NCI-H1105 (cell line): Measurements from ENCODE around the gene LHX1.

Experiments
- DNase-seq: peaks from one replicate; lab custom pipeline; 2025; lab: John Stamatoyannopoulos, UW

Gene LHX1

DNA sequence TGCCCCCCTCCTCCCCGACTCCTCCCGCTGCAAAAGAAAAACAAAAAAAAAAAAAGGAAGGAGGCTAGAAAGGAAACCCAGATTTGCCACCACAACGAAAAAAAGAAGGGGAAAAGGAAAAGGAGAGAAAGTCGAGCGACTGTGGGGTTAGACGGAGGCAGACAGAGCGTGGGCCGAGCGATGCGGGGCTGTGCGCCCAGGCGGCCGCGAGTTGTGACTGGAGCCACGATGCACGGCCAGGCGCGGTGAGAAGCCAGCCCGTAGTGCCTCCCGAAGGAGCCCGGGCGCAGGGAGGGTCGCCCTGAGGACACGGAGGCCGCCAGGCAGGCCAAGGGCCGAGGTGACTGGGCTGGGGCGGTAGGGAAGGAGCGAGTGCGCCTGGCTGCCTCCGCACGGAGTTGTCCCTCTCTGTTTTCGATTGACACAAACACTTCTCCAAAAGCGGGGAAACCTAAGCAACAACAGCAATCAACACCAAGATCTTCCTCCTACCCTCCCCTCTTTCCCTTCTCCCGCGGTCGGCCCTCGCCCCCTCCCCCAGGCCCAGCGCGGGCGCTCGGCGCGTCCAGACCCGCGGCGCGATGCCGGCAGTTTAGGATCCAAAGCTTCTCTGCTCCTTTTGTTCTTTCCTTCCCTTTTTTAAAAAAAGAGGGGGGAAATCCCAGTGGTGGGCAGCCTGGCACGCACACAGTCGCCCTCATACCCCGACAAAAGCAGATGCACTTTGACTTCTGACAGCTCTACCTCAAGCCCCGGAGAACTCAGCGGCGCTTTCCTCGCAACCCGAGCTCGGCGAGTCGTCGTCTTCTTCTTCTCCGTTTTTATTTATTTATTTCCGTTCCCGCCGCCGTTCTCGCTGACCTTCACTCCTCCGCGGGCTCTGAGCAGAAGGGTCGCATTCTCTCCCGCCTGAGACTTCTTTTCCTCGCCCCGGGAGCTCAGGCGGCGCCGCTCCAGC is at the start of gene LHX1:
Gene LHX1 (plus strand): TSS at position 475 of the 958 bp plus-strand sequence. CDS start 723 bp downstream, outside the sequence.
- DNase-seq: no peak

DNA sequence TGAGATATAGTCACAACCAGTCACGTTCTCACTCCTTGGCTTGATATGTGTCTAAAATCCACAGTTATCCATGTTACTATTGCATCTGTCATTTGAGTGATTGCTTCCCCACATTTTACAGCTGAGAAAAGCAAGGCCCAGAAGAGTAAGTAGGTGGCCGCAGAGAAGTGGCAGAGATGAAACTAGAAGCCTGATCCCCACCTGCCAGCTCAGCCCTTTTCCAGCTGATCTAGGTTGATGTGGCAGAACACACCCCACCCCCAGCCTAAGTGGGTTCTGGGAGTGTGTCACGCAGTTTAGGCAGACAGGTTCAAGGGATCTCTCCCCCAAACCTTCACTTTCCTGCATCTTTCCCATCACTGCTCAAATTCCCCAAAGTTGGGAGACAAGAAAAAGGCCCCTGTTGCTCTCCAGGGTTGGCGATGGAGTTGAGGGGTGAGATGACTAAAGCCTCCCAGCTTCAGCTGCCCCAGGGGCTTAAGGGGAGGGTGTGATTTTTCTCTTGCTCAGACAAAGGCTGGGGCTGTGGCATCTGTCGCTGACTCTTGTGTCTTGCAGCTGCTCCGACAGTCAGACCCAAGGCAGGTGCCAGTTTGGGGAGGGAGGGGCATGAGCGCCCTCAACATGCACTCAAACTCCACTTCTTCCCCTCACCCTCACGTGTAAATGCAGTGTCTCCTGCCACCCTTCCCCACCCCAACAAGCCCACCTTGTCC is 48.9 kb upstream of the LHX1 start:
- peak; percentile 75 for DNase-seq

DNA sequence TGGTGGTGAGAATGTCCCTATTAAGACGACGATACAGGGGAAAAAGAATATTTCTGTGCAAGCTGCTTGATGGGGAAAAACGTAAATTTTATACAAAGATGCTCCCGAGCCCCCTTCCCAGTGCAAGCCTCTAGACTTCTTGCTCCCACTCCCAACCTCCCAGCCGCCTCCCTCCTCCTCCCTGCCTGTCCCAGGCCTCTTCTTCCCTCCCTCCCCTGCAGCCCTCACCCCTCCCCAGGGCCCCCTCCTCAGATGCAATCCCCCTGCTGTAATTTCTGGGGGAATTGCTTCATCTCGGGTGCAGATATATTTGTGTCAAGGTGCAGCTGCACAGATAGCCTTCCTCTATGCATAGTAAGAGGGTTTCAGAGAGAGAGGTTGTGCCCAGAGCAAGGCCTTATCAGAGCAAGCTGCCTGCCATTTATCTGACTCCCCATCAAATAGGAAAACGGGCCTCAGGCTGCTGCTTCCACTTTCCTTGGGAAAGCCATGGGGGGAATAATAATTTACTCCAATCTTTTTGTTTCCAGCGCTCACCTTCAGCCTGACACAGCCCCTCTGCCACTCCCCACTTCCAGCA is 47.4 kb upstream of the LHX1 start:
- no peak for DNase-seq

DNA sequence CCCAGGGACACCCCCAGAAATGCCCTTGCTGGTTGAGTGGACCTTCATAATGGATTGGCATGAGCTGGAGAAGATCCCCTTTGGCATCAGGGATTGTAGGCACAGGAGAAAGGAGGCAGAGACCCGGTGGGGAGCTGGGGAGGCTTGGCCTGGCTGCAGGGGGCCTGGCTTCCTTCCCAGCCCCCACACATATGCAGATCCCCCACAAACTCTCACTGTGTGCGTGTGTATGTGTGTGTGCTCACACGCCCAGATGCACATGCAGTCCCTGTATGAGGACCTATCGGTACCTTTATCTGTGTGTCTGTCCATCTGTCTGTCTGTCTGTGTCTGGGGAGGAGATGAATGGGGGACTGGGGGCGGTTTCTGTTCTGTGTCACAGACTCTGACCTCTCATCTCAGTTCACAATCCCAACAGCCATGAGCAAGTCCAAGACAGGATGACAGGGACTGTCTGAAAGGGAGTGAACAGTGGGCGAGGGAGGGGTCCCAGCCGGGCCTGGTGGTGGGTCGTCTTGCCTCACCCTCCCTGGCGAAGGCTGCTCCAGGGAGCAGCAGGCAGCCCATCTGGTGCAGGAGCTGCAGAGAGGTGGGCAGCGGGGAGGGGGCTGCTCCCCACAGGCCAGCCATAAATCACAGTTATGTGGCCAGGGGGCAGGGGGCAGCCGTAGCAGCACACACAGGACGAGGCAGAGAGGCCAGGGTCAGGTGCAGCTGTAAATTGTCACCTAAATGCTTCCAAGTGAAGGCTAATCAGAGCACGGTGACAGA is 46.7 kb upstream of the LHX1 start:
- DNase-seq: no peak

DNA sequence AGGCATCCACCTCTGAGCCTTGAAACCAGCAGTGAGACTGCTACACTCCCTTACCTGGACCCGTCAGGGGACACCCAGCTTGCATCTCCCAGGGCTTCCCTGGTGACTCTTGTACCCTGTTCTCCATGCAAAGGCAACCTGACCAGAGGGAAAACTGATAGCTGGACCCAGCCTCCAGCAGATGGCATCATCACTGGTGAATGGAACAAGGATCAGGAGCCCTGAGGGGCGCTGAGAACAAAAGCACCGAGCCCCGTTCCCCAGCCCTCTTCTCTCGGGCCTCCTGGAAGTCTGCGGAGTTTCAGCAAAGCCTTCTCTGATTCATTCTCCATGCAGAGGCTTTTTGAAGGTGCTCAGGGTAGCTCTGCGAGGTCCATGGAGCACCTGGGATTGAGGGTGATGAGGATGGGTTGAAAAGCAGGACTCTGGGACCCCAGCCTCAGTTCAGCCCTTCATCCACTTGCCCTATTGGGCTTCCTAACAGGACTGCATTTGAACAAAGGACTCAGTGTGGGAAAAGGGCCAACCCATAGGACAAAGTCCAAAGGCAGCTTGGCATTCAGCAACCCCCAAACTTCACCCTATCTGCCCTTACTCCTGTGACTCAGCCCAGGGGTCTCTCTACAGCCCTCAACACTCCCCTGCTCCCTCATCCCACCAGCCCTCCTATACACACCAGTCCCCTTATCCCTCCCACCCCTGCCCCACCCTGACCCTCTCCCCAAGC is 45.0 kb upstream of the LHX1 start:
- DNase-seq: no peak

DNA sequence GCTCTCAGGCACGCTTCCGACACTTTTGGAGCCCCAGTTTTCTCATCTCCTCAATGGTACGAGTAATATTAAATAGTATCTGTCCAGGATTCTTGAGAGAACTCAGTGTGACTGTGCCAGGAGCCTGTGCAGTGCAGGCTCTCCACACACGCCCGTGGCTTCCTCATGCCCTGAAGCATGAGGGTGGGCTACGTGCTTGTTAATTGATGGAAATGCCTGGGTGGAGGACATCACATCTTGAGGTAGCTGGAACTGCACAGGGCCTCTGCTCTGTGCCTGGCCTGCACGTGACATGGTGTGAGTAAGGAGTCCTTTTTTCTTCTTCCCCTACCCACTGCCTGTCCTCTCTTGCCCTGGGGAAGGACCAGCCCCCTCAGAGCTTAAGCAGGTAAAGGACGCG is 43.1 kb upstream of the LHX1 start:
- DNase-seq: no peak

DNA sequence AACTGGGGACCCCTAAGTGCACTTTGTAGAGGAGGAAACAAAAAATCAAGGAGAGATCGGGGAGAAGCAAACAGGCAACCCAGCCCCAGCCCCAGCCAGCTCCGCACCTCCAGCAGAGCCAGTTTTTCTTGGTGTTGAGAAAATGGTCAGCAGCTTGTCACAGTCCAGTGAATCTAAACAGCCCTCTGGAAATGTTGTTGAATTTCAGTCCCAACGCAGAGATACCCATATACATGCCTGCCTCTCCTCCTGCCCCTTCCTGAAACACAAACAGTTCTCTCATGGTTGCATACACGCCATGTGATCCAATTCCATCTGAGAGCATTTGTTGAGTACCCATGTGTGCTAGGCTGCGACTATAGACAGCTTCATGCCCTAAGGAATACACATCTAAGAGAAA is 42.4 kb upstream of the LHX1 start:
- DNase-seq: no peak

DNA sequence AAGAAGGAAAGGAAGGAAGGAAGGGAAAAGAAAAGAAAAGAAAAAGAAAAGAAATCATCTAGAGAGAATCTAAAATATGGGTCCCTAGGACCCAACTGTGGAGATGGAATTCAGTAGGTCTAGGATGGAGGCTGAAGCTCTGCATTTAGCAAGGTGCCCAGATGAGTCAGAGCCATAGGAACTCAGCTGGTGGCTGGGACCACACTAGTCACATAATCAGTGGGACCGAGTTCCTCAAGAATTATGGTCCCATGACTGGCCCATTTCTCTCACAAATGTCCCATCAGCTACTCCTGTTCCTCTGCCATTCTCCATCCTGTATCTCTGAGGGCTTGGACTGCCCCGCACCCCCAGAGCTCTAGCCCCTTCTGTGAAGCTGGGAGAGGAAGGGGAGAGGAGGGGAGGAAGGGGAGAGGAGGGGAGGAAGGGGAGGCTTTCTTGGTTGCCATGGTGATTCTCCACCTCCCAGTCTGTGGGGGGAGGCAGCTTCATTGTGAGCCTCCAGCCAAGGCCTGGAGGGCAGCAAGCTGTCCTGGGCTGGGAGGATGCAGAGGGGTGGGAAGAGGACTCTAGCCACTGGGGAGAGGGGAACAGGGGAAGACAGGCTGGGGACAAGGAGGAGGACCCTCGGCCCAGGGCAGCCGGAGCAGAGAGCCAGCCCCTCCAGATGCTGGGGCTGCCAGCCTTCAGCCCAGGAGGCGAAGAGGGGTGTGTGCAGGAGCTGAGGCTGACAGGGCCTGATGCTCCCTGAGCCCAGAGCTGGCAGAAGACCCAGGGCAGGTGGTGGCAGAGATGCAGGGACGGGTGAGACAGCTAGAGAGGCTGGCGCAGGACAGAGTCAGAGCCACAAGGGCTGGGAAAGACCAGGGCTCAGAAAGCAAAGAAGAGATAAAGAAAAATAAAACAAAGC is 37.8 kb upstream of the LHX1 start:
- DNase-seq: no peak

DNA sequence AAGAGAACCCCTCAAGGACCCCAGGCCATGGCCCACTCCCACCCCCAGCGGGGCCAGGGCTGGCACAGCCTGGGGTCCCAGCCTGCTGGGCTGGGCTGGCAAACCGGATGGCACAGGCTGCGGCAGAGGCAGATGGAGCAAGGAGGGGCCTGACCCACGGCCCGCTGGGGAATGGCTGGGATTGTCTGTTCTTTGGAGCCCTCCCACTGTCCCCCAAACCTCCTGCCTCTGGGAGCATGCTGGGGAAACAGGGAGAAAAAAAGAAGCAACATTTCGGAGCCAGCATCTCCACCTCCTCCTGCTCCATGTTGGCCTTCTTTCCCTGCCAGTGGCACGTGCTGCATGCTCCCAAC is 37.1 kb upstream of the LHX1 start:
- DNase-seq: no peak

DNA sequence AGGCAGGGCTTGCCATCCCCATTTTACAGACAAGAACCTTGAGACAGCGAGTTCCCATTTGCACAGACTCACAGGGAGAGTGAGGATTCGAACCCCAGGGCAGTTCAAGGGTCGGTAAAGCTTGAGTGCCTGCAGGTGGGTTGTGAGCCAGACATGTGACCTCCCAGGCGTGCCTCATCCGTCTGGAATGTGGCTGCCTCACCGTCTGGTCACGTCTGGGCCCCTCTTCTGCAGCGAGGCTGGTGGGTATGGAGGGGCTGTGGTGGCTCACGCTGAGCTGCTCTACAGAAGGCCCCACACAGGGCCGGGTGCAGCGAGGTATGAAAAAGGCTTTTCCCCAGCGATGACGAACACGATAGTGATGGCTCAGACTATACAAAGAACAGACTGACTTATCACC is 35.8 kb upstream of the LHX1 start:
- DNase-seq: no peak

DNA sequence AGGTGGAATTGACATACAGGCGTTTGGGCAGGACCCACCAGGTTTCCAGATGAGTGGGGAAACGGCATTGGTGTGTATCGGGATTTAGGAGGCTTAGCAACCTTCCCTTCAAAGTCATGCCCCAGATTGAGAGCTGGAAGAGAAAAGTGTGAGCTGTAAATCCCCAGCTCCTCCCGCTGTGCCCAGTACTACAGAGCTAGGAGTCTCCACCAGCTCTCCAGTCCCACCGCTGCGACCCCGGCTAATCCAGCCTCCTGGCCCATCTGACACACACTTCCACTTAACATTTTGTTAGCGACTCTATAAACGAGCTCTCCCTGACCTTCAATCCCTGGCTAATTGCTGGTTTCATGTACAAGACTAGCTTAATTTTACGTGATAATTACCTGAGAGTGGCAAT is 29.9 kb upstream of the LHX1 start:
- peak; percentile 2 for DNase-seq

DNA sequence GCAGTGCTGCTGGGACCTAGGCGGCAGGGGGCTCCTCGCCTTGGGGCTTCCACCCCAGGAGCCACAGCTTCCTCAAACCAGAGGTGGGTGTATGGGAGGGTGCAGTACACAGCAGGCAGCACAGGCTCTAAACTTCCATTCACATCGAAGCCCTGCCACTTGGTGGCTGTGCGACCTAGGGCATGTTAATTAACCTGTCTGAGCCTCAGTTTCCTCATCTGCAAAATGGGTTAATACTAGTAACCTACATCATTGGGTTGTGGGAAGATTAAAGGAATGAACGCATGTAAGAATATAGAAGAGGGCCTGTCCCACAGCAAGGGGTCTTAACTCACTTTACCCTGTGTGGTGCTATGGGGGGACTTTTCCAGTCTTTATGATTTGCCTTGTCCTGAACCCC is 26.8 kb upstream of the LHX1 start:
- no peak for DNase-seq

DNA sequence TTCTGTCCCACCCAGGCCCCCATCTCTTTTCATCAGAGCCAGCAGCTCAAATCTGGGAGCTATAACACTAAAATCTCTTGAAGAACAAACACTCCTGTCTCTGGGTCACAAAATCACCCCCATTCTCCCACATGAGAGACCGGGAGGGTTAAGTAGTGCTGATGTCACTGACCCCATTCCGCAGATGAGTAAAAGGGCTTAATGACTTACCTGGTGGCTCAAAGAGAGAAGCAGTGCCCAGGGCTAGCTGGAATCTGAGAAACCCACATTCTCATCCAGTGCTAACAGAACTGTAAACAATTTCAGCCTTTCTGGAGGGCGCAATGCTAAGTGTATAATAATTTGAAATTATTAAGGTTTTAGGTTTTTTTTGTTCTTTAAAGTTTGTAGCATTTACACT is 26.3 kb upstream of the LHX1 start:
- DNase-seq: no peak

DNA sequence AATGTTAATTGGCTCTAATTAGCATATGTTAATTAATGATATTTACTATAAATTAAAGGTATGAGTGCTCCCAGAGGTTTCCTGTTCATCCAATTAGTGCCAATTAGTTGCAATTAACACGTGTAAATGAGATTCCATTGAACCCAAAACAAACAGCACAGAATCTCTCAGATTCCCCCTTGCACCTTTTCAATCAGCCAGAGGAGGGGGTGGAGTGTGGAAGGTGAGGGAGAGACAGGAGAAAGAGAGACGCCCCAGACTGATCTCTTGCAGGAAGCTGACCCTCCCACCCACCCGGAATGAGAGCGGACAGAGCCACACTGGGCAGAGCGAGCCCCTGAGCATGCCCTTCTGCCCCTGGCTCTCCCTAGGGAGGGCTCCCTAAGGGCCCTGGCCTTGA is 24.1 kb upstream of the LHX1 start:
- DNase-seq: no peak

DNA sequence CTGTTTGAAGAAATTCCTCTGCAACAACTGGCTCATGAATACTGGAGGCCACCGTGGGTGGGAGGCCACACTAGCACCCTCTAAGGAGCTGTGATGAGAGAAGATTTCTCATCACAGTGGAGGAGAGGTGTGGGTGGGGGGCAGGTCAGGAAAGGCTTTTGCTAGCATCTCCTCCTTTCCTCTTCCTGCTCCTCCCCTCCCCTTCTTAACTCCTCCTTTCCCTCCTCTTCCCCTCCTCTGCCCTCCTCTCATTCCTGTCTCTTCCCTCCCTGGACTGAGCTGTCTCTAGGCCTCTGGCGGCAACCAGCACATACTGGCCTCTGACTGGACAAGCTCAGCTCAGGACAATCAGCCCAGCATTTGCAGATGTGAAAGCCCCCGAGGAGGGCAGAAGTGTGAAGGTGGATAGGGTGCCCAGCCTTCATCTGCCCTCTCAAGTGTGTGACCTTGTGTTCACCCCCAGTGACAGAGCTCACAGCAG is 19.0 kb upstream of the LHX1 start:
- no peak for DNase-seq

DNA sequence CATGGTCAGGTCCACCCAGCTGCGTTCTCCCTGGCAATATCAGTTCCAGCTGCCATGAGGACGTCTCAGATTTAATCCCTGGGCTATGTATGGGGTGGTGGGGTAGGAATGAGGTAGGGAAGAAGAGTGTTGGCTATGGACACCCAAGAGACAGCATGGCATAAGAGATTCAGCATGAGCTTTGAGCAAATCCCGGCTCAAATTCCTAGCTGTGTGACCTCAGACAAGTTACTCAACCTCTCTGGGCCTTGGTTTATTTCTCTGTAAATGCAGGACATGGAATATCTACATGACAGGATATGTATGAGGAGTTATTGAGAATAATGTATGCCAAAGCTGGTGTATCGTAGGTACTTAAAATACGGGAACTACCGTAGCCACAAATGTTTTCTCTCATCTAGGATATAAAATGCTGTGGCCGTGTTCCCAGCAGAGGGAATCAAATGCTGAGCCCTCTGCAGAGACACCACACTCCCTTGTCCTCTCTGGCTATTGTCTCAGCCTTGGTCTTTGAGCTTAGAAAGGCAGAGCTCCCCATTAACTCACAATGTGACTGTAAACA is 17.8 kb upstream of the LHX1 start:
- no peak for DNase-seq

DNA sequence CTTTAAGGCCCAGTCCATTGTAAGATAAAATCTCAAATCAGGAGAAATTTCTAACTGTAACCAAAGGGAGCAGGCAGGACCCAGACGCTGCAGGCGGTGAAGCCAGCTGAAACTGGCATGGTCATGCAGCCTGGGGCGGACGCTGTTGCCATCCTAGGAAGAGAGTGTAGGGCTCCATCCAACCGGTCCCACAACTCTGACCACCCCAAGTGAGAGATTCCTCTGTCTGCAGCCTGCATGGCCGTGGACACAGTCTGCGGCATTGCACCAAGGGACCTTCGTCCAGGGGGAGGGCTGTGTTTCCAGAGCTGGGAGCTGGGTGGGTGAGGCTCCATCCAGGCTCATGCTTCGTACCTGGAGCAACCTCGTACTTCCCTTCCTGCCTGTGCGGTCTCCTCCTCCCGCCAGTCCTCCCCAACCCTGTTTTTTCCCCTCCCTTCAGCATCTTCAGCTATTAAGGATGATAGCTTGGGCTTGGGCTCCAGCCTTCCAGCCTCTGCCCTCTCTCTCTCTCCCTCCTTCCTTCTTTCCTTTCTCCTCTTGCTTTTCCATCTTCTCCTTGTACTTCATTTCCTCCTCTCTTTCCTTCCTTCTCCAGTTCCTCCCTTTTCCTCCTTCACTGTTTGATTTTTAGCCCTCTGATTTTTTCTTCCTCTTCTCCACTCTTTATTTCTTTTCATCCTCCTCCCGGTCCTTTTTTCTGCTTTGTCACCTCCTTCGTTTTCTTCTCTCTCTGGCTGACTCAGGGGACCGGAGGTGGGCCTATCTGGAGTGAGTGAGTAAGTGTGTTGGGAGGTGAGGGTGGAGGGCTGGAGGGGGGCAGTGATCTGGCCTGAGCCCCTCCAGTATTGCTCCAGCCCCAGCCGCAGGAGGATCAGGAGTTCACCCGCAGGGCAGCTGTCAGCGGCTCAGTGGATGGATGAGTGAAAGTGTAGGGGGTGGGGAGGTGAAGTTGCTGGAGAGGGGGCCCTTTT is 17.0 kb upstream of the LHX1 start:
- DNase-seq: no peak

DNA sequence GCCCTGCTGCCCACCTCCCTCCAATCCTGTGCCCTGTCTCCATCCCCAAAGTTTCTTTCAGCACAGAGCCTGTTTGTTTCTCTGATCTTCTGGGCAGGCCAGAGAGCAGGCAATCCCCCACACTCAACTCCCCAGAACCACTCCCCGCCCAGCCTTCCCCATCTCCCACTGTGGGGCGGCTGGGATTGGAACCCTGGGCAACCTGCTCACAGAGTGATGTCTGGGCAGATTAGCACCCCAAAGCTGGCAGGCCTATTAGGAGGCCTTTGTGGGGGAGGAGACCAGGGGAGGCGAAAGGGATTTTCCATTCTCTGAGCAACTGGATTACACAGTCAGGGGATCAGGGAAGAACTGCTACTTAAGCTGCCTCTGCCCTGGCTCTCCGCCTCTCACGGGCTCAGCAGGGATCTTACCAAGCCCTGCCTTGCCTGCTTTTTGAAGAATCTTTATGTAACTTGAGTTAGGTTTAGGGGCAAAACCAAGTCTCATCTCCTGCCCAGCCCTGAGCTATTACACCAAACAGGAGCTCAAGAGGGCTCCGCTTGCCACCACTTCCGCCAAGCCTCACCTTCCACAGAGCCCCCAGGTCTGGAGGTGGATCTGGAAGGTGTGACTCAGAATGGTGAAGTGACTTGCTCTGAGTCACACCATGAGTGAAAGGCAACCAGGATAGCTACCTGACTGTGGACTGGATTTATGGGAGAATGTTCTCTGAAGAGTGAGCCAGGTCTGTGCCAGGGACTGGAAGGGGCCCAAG is 16.0 kb upstream of the LHX1 start:
- no peak for DNase-seq
